ENCODE results near the gene USP47. TPM values are rescaled to one million over a fixed set of nuclear protein-coding genes. Genes with fewer than 3 reads are reported as not detected.

Gene USP47
- total RNA-seq, 4 donors from 2014 or later: 85.2 to 154 (median 94.5) TPM

DNA sequence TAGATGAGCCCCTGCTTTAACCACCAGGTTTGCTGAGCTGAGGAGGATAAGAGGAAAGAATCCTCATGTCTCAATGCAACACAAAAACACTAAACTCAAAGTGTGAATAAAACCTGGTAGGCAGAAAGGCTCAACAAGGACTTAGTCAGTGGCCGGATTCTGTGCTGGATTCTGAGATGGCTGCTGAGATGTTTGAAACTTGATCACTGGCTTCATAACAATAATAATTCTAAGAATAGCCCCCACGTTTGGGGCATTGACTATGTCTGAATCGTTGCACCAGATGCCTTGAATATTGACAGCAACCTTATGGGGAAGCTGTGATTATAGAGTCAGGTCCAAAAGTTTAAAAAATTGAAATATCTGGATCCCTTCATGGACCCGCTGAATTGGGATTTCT lies 162.0 kb downstream of the USP47 start:
- TF ChIP-seq POLR2A (IDR thresholded peaks at IDR 0.05): no peak
- no peak for DNase-seq
- Histone ChIP-seq H3K36me3 (no peaks in the 10 kb centered on the region), H3K4me1 (peaks cover 6 to 8% of the 10 kb centered on the region in 2 donors), H3K9me3 (no peaks in the 10 kb centered on the region), H3K27me3 (no peaks in the 10 kb centered on the region), H3K27ac (no peak overlapping the region), H3K4me3 (replicated peaks in 1 of 3) (no peak overlapping the region)
- 88 to 92% methylated on average over 4 of the region's 4 CpGs for WGBS, 2 donors
- intact Hi-C loops (cut with DNase I): no loop called here

DNA sequence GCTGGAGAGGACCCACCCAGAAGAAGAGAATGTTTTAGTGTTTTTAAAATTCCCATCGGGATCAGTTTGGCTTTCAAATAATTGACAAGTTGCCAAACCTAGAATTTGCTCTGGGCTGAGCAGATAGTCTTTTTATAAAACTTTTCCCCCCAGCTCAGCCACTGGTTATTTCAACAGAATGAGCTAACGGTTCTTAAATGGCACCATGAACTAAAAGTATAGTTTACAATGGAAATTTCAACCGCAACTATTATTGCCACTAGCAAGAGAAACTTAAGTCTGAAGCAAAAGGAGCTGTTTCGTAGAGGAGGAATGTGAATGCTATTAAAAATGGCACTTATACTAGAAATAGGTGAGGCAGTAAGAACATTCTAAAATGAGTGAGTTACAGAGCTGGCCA lies 163.3 kb downstream of the USP47 start:
- Histone ChIP-seq H3K36me3 (no peaks in the 10 kb centered on the region), H3K27ac (no peak overlapping the region), H3K27me3 (no peaks in the 10 kb centered on the region), H3K4me3 (replicated peaks in 1 of 3) (no peak overlapping the region), H3K4me1 (peaks cover 6 to 8% of the 10 kb centered on the region in 2 donors), H3K9me3 (no peaks in the 10 kb centered on the region)
- WGBS, 2 donors: 81 to 82% methylated on average over 4 of the region's 4 CpGs
- intact Hi-C loops (cut with DNase I): no loop called here
- TF ChIP-seq CTCF (IDR thresholded peaks at IDR 0.05): no peak
- TF ChIP-seq POLR2A (IDR thresholded peaks at IDR 0.05): no peak
- DNase-seq: no peak

GRCh38 chr11:12005476-12005875 lies 163.7 kb downstream of the USP47 start:
- Histone ChIP-seq H3K27me3 (no peaks in the 10 kb centered on the region), H3K4me3 (replicated peaks in 1 of 3) (no peak overlapping the region), H3K27ac (no peak overlapping the region), H3K36me3 (no peaks in the 10 kb centered on the region), H3K4me1 (peaks cover 6 to 8% of the 10 kb centered on the region in 2 donors), H3K9me3 (no peaks in the 10 kb centered on the region)
- DNase-seq: no peak
- TF ChIP-seq POLR2A (IDR thresholded peaks at IDR 0.05) (no peak), CTCF (IDR thresholded peaks at IDR 0.05) (no peak)
- 62 to 79% methylated on average over 1 of the region's 1 CpG for WGBS, 2 donors
- intact Hi-C loops (cut with DNase I): no loop called here

GRCh38 chr11:12006552-12007229 lies 164.9 kb downstream of the USP47 start:
- H3K36me3 ChIP-seq: no peaks in the 10 kb centered on the region
- peaks cover 6 to 8% of the 10 kb centered on the region in 2 donors for H3K4me1 ChIP-seq
- H3K27ac ChIP-seq: no peak overlapping the region
- no peaks in the 10 kb centered on the region for H3K27me3 ChIP-seq
- no peaks in the 10 kb centered on the region for H3K9me3 ChIP-seq
- intact Hi-C loops (cut with DNase I): no loop called here
- H3K4me3 ChIP-seq (replicated peaks in 1 of 3): no peak overlapping the region
- 95 to 96% methylated on average over 7 of the region's 7 CpGs for WGBS, 2 donors
- DNase-seq: no peak
- no peak for TF ChIP-seq CTCF (IDR thresholded peaks at IDR 0.05)
- TF ChIP-seq POLR2A (IDR thresholded peaks at IDR 0.05): no peak

GRCh38 chr11:12007230-12007593 lies 165.4 kb downstream of the USP47 start:
- WGBS, 2 donors: 88 to 100% methylated on average over 1 to 3 of the region's 5 CpGs
- no peaks in the 10 kb centered on the region for H3K36me3 ChIP-seq
- intact Hi-C loops (cut with DNase I): no loop called here
- no peak for DNase-seq
- H3K4me1 ChIP-seq: peaks cover 6 to 8% of the 10 kb centered on the region in 2 donors
- no peaks in the 10 kb centered on the region for H3K27me3 ChIP-seq
- TF ChIP-seq POLR2A (IDR thresholded peaks at IDR 0.05): no peak
- no peak for TF ChIP-seq CTCF (IDR thresholded peaks at IDR 0.05)
- no peak overlapping the region for H3K27ac ChIP-seq
- H3K4me3 ChIP-seq (replicated peaks in 1 of 3): no peak overlapping the region
- H3K9me3 ChIP-seq: no peaks in the 10 kb centered on the region

All from thyroid gland (tissue), 4 donors.